Calu3 (cell line): ENCODE results near the gene PLCXD3. TPM values are rescaled to one million over a fixed set of nuclear protein-coding genes. Genes with fewer than 3 reads are reported as not detected.

Source experiments
- BruUV-seq: library from RNA; stranded (reverse); fragments of 400-500 nt; replicated peaks from 2 replicates; lab custom pipeline; 2021; lab: Mats Ljungman, UMichigan
- CTCF ChIA-PET: fragments of 300-600 bp; sonication (Branson Sonifier 250); formaldehyde crosslinking; loops from one replicate; lab custom pipeline; 2022; ENCODE audit warnings: antibody characterized with exemption; lab: Charles Lee
- DNase-seq: peaks from one replicate; pipeline ENCODE4 v3.0.0; 2022
- H3K27ac Mint-ChIP-seq: one replicate; pipeline ENCODE4 v1.8.0; 2022; ENCODE audit warnings: mixed read lengths; ENCODE audit not compliant: unreplicated experiment
- H3K27me3 Mint-ChIP-seq: one replicate; pipeline ENCODE4 v1.8.0; 2022; ENCODE audit warnings: mixed read lengths; ENCODE audit not compliant: unreplicated experiment
- H3K36me3 Mint-ChIP-seq: one replicate; pipeline ENCODE4 v1.8.0; 2022; ENCODE audit warnings: mild to moderate bottlenecking, moderate library complexity, mixed read lengths; ENCODE audit not compliant: insufficient read depth, unreplicated experiment
- H3K4me1 Mint-ChIP-seq: one replicate; pipeline ENCODE4 v1.8.0; 2022; ENCODE audit warnings: mild to moderate bottlenecking, low read depth, mixed read lengths; ENCODE audit not compliant: unreplicated experiment
- H3K4me3 Mint-ChIP-seq: one replicate; pipeline ENCODE4 v1.8.0; 2022; ENCODE audit warnings: mild to moderate bottlenecking, low read depth, moderate library complexity, mixed read lengths; ENCODE audit not compliant: unreplicated experiment
- H3K9me3 Mint-ChIP-seq: one replicate; pipeline ENCODE4 v1.8.0; 2022; ENCODE audit warnings: low read depth, mixed read lengths; ENCODE audit not compliant: unreplicated experiment
- CTCF ChIP-seq: fragments of 200-600 bp; IDR thresholded peaks from one replicate; pipeline ENCODE4 v1.8.0; 2022; ENCODE audit warnings: antibody characterized with exemption; ENCODE audit not compliant: unreplicated experiment
- intact Hi-C: fragments of 100-400 bp; cut with micrococcal nuclease; formaldehyde crosslinking; loops from one replicate; pipeline ENCODE4 v1.10.0; 2022; ENCODE audit not compliant: unreplicated experiment
- total RNA-seq: library from RNA; stranded (reverse); gene quantifications from 2 replicates; pipeline ENCODE4 v1.2.3, GENCODE V29; 2022

PLCXD3 gene
- total RNA-seq, 1 experiment from 2014 or later = not detected

DNA sequence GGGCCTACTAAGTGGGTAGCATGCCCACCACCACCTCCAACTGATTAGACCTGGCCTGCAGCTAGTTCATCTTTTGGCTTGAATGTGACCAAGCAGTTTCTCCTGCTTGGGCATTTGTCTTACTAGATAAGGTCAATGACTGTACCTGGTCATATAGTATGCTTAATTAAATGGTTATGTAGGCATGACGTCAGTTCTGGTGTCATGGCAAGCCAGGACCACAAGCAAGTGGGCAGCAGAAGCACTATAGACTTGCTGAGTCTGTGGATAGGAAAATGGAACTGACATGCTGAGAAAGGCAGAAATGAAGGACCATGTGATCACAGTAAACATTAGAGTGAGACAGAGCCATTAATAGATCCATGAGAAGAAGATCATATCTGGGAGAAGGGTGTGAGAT is 241.5 kb downstream of the PLCXD3 start:
- H3K27ac Mint-ChIP-seq = no peak overlapping the region
- CTCF ChIA-PET = no interaction called here
- peaks cover 8% of the 10 kb centered on the region for H3K4me1 Mint-ChIP-seq
- no peaks in the 10 kb centered on the region for H3K9me3 Mint-ChIP-seq
- no peak for TF ChIP-seq CTCF
- intact Hi-C loops = no loop called here
- no peak for DNase-seq
- H3K36me3 Mint-ChIP-seq = no peaks in the 10 kb centered on the region
- no TSS peak for BruUV-seq
- H3K27me3 Mint-ChIP-seq = no peaks in the 10 kb centered on the region
- no peak overlapping the region for H3K4me3 Mint-ChIP-seq

DNA sequence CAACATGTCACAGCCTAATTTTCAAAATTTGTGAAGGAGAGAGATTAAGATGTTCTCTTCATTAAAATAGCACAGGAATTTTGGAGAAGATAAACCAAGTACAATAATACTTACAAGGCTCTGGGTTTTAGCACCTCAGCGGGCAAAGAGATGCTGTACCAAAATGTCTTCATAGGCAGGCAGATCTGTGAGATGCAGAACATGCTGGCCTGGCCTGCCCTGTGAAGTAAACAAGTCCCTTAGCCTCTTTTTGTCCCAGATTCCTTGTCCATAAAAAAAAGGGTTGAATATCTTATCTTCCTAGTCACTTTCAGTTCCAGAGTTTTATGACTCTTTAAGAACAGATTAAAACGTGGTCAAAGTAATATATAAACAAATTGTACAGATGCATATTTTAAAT is 244.0 kb downstream of the PLCXD3 start:
- no peaks in the 10 kb centered on the region for H3K36me3 Mint-ChIP-seq
- peaks cover 8% of the 10 kb centered on the region for H3K27me3 Mint-ChIP-seq
- BruUV-seq = no TSS peak
- H3K9me3 Mint-ChIP-seq = no peaks in the 10 kb centered on the region
- TF ChIP-seq CTCF = no peak
- CTCF ChIA-PET = interaction anchor here (0.6 kb wide), 1 partner anchor 415 kb away, joined by 3 read pairs; no protein-coding TSS in a partner anchor
- H3K4me1 Mint-ChIP-seq = peaks cover 8% of the 10 kb centered on the region
- no peak overlapping the region for H3K27ac Mint-ChIP-seq
- intact Hi-C loops = no loop called here
- no peak overlapping the region for H3K4me3 Mint-ChIP-seq
- DNase-seq = no peak

- Mint-ChIP-seq H3K4me3 (no peak overlapping the region), H3K9me3 (no peaks in the 10 kb centered on the region), H3K4me1 (no peaks in the 10 kb centered on the region), H3K36me3 (no peaks in the 10 kb centered on the region), H3K27me3 (peaks cover 8% of the 10 kb centered on the region), H3K27ac (no peak overlapping the region)
- intact Hi-C loops = no loop called here
- TF ChIP-seq CTCF = no peak
- BruUV-seq = no TSS peak
- DNase-seq = no peak
- CTCF ChIA-PET = no interaction called here
Observed at GRCh38 chr5:41264019-41264418, 246.4 kb downstream of the PLCXD3 start.

- no peaks in the 10 kb centered on the region for H3K4me1 Mint-ChIP-seq
- intact Hi-C loops = no loop called here
- no peaks in the 10 kb centered on the region for H3K9me3 Mint-ChIP-seq
- no peak for DNase-seq
- H3K27ac Mint-ChIP-seq = no peak overlapping the region
- H3K27me3 Mint-ChIP-seq = peaks cover 8% of the 10 kb centered on the region
- H3K36me3 Mint-ChIP-seq = no peaks in the 10 kb centered on the region
- H3K4me3 Mint-ChIP-seq = no peak overlapping the region
- CTCF ChIA-PET = no interaction called here
- no TSS peak for BruUV-seq
- no peak for TF ChIP-seq CTCF
Observed at GRCh38 chr5:41263335-41263734, 247.1 kb downstream of the PLCXD3 start.
